Adrenal gland (tissue), 5 donors: ENCODE measurements around the gene ALLC.

Source experiments
- POLR2A ChIP-seq, 2 donors: fragments of 450-650 bp; IDR thresholded peaks; one replicate each; pipeline ENCODE4 v1.6.1; 2017; ENCODE audit warnings: antibody characterized with exemption in 2 of 2, mild to moderate bottlenecking in 2 of 2, moderate library complexity in 1 of 2
- TF ChIP-seq, protein P1 (sequence below), 6 experiments: fragments of 450-650 bp in 4 of 6; fragments of 200-600 bp in 2 of 6; sonication (generic) in 1 of 6; IDR thresholded peaks; 1 replicate in 5 of 6; 2 replicates in 1 of 6; pipeline versions ENCODE4 v1.5.1 to v1.8.0; 2016 to 2021; ENCODE audit warnings: antibody characterized with exemption in 6 of 6, mild to moderate bottlenecking in 2 of 6, moderate library complexity in 1 of 6
- donor health status: DM: no; HTN: no; CAD: no.

DNA sequence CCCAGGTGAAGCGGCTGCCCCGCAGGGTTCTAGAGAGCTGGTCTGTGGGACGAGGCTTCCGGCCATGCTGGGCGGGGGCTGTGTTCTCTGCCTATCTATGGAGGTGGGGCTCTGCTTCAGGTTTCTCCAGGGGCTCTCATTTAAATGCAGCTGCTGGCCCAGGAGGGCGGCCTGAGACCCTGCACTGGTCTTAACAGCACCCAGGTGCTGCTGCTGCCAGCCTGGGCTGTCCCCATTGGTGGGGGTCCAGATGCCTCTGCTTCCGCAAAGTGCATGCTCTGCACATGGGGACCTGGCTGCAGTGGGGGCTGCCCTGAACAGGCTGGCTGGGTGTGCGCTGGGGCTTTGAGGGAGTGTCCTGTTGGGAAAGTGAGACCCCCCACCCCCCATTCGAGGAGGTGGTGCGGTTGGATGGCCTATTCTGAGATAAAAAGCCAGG lies 29.7 kb upstream of the ALLC start:
- no peak for TF ChIP-seq POLR2A (IDR thresholded peaks at IDR 0.05)
- TF ChIP-seq, protein P1, sequence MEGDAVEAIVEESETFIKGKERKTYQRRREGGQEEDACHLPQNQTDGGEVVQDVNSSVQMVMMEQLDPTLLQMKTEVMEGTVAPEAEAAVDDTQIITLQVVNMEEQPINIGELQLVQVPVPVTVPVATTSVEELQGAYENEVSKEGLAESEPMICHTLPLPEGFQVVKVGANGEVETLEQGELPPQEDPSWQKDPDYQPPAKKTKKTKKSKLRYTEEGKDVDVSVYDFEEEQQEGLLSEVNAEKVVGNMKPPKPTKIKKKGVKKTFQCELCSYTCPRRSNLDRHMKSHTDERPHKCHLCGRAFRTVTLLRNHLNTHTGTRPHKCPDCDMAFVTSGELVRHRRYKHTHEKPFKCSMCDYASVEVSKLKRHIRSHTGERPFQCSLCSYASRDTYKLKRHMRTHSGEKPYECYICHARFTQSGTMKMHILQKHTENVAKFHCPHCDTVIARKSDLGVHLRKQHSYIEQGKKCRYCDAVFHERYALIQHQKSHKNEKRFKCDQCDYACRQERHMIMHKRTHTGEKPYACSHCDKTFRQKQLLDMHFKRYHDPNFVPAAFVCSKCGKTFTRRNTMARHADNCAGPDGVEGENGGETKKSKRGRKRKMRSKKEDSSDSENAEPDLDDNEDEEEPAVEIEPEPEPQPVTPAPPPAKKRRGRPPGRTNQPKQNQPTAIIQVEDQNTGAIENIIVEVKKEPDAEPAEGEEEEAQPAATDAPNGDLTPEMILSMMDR (IDR thresholded peaks at IDR 0.05): no peak
